MCF 10A (cell line): Measurements from ENCODE around the gene GIT1. TPM values are rescaled to one million over a fixed set of nuclear protein-coding genes. Genes with fewer than 3 reads are reported as not detected.
A peak's percentile ranks its signal among the peaks of the same experiment; 100 is the strongest.

Experiments
- BruUV-seq: library from RNA; stranded (reverse); fragments of 400-500 nt; replicated peaks from 2 replicates; lab custom pipeline; 2021; lab: Mats Ljungman, UMichigan
- CTCF ChIA-PET: fragments of 300-600 bp; sonication (Branson Sonifier 250); formaldehyde crosslinking; extraction: SDS; loops from one replicate; lab custom pipeline; 2021; ENCODE audit warnings: antibody characterized with exemption, inconsistent platforms; lab: Yijun Ruan, JAX
- POLR2A ChIA-PET: fragments of 300-600, 350-650 bp; sonication (Branson Sonifier 250); formaldehyde crosslinking; extraction: SDS; loops from one replicate; lab custom pipeline; 2020; ENCODE audit warnings: antibody characterized with exemption, inconsistent platforms; lab: Yijun Ruan, JAX
- DNase-seq: peaks from one replicate; pipeline ENCODE4 v3.0.0-alpha.2; 2018; ENCODE audit not compliant: unreplicated experiment
- H3K27ac Mint-ChIP-seq: one replicate; pipeline ENCODE4 v1.8.0; 2022; ENCODE audit warnings: mild to moderate bottlenecking, low read depth, mixed read lengths; ENCODE audit not compliant: unreplicated experiment
- H3K27me3 Mint-ChIP-seq: one replicate; pipeline ENCODE4 v1.8.0; 2022; ENCODE audit warnings: mixed read lengths; ENCODE audit not compliant: insufficient read depth, unreplicated experiment
- H3K36me3 Mint-ChIP-seq: one replicate; pipeline ENCODE4 v1.8.0; 2022; ENCODE audit warnings: mild to moderate bottlenecking, moderate library complexity, mixed read lengths; ENCODE audit not compliant: insufficient read depth, unreplicated experiment
- H3K4me1 Mint-ChIP-seq: one replicate; pipeline ENCODE4 v1.8.0; 2022; ENCODE audit warnings: mixed read lengths; ENCODE audit not compliant: insufficient read depth, unreplicated experiment
- H3K4me3 Mint-ChIP-seq: one replicate; pipeline ENCODE4 v1.8.0; 2022; ENCODE audit warnings: mild to moderate bottlenecking, moderate library complexity, mixed read lengths; ENCODE audit not compliant: unreplicated experiment
- H3K9me3 Mint-ChIP-seq: one replicate; pipeline ENCODE4 v1.8.0; 2022; ENCODE audit warnings: mixed read lengths; ENCODE audit not compliant: unreplicated experiment
- intact Hi-C: fragments of 100-400 bp; cut with micrococcal nuclease; formaldehyde crosslinking; loops from 2 replicates; pipeline ENCODE4 v1.14.1; 2022
- total RNA-seq: library from RNA; stranded (reverse); gene quantifications from 2 replicates; pipeline ENCODE4 v1.2.3, GENCODE V29; 2022
- TF ChIP-seq, protein P1 (sequence below): fragments of 200-600 bp; IDR thresholded peaks from one replicate; pipeline ENCODE4 v1.8.0; 2022; ENCODE audit warnings: antibody characterized with exemption, mild to moderate bottlenecking; ENCODE audit not compliant: unreplicated experiment

The GIT1 gene
- total RNA-seq, 1 experiment from 2014 or later: 49.0 TPM

DNA sequence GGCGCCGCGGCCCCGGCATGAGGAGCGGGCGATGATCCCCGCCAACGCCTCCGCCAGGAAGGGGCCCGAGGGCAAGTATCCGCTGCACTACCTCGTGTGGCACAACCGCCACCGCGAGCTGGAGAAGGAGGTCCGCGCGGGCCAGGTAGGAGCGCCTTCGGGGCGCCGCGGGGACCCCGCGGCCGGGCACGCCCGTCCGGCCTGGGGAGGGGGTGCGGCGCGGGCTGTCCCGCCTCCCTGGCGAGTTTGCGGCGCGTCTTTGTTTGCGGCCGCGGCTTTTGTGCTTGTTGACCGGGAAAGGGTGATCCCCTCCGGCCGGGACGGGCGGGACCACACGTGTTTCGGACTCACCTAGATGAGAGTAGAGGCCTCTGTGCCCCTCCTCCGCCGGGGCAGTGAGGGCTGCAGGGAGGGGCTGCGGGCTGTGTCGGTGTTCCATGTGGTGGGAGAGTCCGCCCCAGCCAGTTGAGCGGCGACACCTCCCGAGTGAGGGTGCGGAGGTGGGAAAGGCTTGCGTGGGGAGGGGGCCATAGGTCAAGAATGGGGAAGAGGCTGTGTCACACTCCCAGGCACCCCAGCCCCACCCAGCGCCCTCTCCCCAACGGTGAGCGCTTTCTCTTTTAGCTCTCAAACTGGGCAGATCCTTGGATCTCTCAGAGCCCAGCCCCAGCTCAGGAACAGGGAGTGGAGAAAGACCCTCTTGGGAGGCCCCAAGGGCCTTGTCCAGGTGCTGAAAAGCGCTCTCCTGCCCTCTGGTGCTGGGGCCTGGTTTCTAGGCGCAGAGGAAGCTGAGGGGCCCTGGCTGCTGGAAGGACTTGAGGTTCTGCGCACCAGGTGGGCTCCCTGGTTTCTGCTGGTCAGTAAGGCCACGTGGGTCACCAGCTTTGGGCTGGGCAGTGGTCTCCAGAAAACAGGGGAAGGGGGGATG is 4.4 kb upstream of the GIT1 start:
- BruUV-seq: no TSS peak
- H3K36me3 Mint-ChIP-seq: peaks cover 7% of the 10 kb centered on the region
- POLR2A ChIA-PET: interaction anchor here (1.0 to 4.8 kb wide), 7 partner anchors 11 to 224 kb away, joined by 3 to 81 read pairs (median 14); partner anchors contain the start of genes ABHD15 and TP53I13
- peak overlapping the region; percentile 82 for H3K4me3 Mint-ChIP-seq
- CTCF ChIA-PET: interaction anchor here (0.7 to 5.0 kb wide), 11 partner anchors 11 to 500 kb away, joined by 3 to 89 read pairs (median 5); partner anchors contain the start of genes ABHD15 and TP53I13
- peak; percentile 43 for DNase-seq
- no peak overlapping the region for H3K27ac Mint-ChIP-seq
- TF ChIP-seq, protein P1, sequence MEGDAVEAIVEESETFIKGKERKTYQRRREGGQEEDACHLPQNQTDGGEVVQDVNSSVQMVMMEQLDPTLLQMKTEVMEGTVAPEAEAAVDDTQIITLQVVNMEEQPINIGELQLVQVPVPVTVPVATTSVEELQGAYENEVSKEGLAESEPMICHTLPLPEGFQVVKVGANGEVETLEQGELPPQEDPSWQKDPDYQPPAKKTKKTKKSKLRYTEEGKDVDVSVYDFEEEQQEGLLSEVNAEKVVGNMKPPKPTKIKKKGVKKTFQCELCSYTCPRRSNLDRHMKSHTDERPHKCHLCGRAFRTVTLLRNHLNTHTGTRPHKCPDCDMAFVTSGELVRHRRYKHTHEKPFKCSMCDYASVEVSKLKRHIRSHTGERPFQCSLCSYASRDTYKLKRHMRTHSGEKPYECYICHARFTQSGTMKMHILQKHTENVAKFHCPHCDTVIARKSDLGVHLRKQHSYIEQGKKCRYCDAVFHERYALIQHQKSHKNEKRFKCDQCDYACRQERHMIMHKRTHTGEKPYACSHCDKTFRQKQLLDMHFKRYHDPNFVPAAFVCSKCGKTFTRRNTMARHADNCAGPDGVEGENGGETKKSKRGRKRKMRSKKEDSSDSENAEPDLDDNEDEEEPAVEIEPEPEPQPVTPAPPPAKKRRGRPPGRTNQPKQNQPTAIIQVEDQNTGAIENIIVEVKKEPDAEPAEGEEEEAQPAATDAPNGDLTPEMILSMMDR: peak; percentile 24
- intact Hi-C loops: loop anchor here (2.0 kb wide), 1 partner anchor 45 kb away; no protein-coding TSS in a partner anchor
- no peaks in the 10 kb centered on the region for H3K9me3 Mint-ChIP-seq
- H3K27me3 Mint-ChIP-seq: no peaks in the 10 kb centered on the region
- H3K4me1 Mint-ChIP-seq: peaks cover 12% of the 10 kb centered on the region

DNA sequence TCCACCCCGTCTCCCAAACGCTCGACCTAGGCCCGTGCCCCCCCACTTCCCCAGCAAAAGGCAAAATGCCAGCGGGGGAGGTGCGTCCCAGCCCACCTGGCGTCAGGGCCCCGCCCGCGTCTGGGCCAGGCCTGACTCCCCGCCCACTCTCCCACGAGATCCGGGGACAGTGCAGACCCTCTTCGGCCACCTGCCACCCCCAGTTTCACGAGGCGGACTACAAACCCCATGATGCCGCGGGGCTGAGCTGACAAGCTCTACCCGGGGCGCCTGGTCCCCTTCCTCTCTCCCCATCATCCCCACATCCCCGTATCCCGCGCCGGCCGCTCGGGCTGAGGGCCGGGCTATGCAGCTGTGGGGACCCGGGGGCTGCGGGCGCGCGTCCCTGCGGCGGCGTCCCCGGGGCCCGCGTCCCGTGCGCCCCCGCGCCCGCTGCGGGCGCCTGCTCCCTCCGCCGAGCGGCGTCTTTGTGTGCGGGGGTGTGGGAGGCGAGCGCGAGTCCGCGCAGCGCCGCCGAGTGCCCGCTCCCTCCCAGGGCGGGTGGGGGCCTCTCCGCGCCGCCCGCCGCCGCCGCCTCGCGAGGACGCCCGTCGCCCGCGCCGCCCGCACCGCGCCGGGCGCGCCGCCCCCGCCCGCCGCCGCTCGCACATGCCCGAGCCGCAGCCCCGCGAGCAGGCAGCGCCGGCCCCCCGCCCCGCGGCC is 3.6 kb upstream of the GIT1 start, which contains the start of gene ANKRD13B:
TSS of gene ANKRD13B (plus strand) at position 283 of the 702 bp plus-strand sequence. CDS start 490 bp downstream, outside the sequence.
- peak; percentile 28 for DNase-seq
- BruUV-seq: no TSS peak
- Mint-ChIP-seq H3K36me3 (peaks cover 11% of the 10 kb centered on the region), H3K27me3 (no peaks in the 10 kb centered on the region), H3K4me3 (peak within 1 kb of the TSS; percentile 82), H3K4me1 (peaks cover 16% of the 10 kb centered on the region), H3K27ac (peak within 1 kb of the TSS; percentile 85), H3K9me3 (no peaks in the 10 kb centered on the region)
- CTCF ChIA-PET: interaction anchor here (0.6 to 5.0 kb wide), 13 partner anchors 12 to 1111 kb away, joined by 3 to 89 read pairs (median 4); partner anchors contain the start of genes ABHD15 and TP53I13
- TF ChIP-seq, protein P1: no peak
- intact Hi-C loops: loop anchor here (2.0 kb wide), 1 partner anchor 46 kb away; no protein-coding TSS in a partner anchor
- POLR2A ChIA-PET: interaction anchor here (0.8 to 4.8 kb wide), 9 partner anchors 10 to 338 kb away, joined by 4 to 81 read pairs (median 14); partner anchors contain the start of genes ABHD15, NUFIP2, SSH2 and TAOK1

DNA sequence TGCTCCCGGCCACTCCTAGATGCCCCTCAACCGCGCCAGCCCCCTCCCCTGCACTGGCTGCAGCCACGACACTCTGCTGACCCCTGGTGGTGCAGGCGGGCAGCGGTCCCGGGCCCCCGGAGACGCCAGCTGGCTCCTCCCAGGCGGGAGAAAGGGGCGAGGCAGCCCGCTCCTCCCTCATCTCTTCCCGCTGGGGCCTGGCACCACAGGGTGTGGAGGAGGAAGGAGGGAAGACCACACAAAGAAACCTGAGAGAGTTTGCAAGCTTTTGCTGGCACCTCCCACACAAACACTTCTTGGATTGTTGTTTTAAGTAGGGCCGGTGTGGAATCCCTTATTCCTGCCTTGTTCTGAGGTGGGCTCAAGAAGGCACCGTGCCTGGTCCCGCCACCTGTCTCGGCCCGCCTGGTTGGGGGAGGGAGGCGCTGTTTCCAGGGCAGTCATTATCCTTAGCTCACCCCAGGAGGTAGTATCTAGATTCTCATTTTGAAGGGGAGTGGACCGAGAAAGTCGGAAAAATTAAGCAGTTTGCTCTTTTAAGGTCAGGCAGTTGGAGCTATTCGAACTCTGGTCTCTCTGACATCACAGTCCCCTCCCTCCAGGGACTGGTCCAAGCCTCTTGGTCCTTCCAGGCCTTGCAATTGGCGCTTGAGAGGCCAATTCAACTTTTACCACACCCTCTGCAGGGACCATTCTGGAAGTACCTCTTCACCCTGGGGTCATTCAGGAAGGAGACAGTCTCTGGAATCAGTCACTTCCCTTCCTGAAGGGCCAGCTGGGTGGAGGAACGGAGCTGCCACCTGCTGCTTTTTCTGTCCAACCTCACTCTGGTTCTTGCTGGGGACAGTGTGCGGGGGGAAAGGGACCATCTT is 2.5 kb upstream of the GIT1 start:
- POLR2A ChIA-PET: interaction anchor here (0.6 to 4.8 kb wide), 17 partner anchors 9 to 866 kb away, joined by 3 to 81 read pairs (median 8); partner anchors contain the start of genes ABHD15, NUFIP2, SSH2 and TAOK1
- peak overlapping the region; percentile 82 for H3K4me3 Mint-ChIP-seq
- peaks cover 23% of the 10 kb centered on the region for H3K4me1 Mint-ChIP-seq

More for the DNA sequence above, 2.5 kb upstream of the GIT1 start:
- CTCF ChIA-PET: interaction anchor here (0.6 to 5.0 kb wide), 29 partner anchors 11 to 1112 kb away, joined by 3 to 89 read pairs (median 3); partner anchors contain the start of genes ABHD15 and TP53I13
- Mint-ChIP-seq H3K36me3 (peaks cover 12% of the 10 kb centered on the region), H3K27ac (peak overlapping the region; percentile 85), H3K27me3 (no peaks in the 10 kb centered on the region), H3K9me3 (no peaks in the 10 kb centered on the region)
- intact Hi-C loops: loop anchor here (1.0 to 2.0 kb wide), 5 partner anchors 12 to 339 kb away; partner anchors contain the start of genes SSH2 and TP53I13
- TF ChIP-seq, protein P1: peak; percentile 93
- BruUV-seq: no TSS peak
- DNase-seq: peak; percentile 90
